NCI-H187 (cell line): ENCODE results near the gene SLC4A8.
"Not testable (repeated sequence)": the region's sequence is repeated elsewhere in the genome, so short reads cannot be mapped to it uniquely, and the experiment has no call there.

Experiments used
- DNase-seq, 2 experiments: peaks; one replicate each; lab custom pipeline; 2025; lab: John Stamatoyannopoulos, UW

The SLC4A8 gene

DNA sequence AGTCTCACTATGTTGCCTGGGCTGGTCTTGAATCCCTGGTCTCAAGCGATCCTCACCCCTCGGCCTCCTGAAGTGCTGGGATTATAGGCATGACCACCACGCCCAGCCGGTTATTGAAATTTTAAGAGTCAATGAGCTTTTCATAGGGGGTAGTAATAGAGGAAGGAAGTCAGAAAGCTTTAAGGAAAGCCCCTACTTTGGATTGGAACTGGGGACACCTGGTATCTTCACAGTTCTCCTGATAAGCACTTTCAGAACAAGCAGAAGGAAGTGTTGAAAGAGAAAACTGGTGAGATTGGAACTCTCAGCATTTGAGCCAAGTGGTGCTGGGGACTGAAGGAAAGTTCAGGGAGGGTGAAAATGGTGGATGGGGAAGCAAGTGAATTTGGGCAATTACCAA, 5.1 kb downstream of the SLC4A8 start:
- DNase-seq = no peak

DNA sequence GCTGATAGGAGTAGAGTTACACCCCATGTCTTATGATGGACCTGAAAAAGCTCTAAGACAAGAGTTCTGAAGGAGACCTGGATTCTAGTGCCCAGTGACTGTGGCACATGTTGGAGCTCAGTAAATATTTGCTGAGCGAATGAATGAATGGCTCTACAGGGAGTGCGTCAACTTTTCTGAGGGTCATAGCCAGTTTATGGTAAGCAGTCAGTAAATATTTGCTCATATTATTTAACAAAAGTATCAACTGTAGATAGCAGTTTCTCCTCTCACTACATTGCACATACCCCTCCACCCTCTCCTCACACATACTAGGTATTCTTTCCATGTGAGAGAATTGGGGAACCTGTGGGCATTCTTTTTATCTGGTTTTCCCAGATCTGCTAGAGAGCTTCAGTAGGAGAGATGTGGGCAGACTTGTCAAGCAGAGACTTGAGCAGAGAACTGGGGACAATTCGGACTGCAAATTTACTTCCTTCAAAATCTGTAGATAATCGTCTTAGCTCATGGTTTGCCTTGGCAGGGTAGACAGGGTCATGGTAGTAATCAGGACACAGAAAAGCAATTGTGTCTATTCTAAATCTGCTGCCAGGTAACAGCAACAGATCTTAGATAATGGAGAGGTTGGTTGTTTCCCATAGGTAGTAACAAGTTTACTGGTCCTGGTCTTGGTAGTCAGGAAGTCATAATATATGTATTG, 5.7 kb downstream of the SLC4A8 start:
- DNase-seq = no peak

DNA sequence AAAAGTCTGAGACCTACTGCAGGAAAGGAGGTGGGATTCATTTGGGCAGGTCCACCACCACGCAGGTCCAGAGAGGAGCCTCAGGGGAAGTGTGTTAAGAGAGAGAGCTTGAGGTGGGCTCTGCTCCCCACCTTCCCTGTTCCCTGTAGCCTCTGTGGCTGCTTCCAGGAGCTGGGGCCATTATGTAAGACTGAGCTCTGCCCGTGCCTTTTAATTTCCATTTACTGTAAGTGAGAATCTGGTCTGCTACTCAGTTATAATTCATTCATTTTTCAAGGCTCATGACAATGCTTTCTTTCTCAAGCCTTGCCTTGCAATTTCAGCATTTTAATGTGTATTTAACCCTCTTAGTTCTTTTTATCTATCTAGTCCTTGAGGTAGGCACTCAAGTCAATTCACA, 8.3 kb downstream of the SLC4A8 start:
- no peak for DNase-seq

DNA sequence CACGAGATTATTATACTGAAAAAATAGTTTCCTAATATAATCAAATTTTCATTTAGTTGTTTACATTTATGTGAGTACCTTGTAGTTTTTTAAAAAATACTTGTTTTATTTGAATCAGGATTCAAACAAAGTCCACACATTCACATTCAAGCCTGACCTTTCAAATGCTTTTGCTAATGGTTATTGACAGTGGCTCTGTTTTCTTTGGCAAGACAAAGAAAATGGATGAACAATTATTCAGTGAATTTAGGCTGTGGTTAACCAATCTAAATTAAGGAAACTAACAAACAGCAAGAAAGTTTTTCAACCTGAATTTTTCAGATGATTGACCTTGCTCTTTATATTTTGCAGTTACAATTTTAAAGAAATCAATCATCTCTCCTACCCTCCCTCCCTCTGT, 9.7 kb downstream of the SLC4A8 start:
- DNase-seq = no peak

DNA sequence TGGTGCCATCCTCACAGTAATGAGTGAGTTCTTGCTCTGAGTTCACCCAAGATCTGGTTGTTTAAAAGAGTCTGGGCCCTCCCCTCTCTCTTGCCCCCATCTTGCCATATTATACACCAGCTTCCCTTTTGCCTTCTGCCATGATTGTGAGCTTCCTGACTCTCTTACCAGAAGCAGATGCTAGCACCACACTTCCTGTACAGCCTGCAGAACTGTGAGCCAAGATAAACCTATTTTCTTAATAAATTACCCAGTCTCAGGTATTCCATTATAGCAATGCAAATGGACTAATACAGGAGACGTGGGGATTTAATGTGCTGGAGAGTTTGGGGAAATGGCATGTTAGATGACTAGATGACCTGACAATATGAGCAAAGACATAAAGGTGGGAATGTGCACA, 12.8 kb downstream of the SLC4A8 start:
- no peak for DNase-seq

DNA sequence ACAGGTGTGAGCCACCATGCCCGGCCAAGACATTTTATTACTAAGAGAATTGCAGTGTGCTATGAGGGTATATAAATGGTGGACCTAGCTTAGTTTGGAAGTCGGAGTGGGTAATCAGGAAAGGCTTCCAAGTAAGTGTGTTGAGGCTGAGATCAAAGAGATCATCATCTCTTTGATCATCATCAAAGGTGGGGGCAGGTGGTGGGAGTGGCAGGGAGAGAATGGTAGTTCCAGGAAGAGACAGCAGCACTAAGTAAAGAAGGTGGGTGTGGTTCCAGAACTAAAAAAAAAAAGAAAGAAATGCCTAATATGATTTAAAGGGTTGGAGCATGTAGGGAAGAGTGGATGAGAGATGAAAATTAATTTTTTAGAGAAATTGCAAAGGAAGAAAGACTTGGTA, 14.7 kb downstream of the SLC4A8 start:
- DNase-seq = no peak

DNA sequence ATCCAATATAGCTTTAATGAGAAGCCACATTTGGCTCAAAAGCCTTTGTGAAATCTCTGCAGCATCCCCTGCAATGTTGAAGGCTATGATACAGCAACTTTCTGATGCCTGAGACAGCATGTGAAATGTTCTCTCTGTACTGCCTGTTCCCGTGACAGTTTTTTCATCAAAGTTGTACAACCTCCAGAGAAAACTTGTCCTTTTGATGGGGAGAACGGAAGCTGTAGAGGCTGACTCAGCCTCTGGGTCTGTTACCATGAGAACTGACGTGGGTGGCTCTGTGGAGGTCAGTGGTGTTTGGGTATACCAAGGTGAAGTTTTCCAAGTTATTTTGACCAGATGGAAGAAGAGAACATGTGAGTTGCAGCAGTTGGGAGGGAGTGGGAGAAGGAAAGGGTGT, 17.0 kb downstream of the SLC4A8 start:
- DNase-seq = no peak

DNA sequence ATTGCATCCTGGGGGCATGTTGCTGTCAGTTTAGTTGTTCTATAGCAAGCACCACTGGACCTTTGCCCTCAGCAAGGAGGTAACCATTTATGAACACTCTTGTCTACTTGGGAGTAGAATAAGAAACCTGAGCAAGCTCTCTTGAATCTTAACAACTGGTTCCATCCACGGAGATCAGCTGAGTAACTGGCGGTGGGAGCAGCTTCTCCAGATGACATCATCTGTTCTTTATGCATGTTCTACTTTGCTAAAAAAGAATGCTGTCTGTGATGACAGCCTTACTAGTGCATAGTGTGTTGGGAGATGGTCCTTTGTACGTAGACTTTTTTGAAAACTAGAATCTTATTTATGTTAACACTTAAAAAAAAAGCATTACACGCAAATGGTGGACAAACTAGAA, 17.7 kb downstream of the SLC4A8 start:
- no peak for DNase-seq

DNA sequence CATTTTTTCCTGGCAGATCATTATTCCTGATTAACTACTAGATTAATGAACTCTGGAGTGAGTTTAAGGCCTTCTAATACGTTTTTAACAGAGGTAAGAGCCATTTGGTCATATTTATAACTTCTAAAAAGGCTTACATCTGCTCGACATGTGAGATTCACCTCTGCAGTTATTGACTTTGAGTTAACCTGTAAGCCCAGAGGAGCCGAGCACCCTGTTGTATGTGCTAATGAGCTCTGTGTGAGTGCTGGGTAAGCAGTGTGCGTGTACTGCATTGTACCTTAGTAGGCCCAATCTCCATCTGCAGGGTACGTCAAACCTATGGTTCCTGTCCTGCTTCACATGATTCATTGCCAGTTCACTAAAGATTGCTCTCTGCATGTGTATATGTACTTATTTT, 18.9 kb downstream of the SLC4A8 start:
- DNase-seq = no peak

DNA sequence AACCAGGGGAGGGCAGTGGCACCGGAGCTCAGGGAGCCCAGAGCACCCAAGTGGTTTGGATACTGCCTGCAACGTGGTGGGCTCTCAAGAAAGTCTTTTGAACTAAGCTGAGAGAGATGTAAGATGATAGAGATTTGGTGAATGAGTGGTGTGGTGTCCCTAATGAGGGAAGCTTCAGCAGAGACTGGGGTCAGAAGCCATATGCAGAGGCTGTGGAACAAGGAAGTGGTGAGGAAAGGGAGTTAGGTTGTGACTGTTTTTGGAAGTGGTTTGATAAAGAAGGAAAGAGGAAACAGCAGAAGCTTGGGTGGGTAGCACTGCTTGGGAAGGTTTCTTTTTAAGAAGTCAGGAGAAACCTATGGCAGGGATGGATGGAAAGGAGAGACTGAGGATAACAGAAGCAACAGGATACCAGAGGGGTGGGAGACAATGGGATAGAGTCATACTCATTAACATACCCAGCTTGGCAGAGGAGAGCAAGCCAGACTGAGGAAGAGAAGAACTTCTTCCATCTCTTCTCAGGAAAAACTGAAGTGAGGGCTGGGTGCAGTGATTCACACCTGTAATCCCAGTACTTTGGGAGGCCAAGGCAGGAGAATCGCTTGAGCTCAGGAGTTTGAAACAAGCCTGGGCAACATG, 24.1 kb downstream of the SLC4A8 start:
- DNase-seq = no peak

DNA sequence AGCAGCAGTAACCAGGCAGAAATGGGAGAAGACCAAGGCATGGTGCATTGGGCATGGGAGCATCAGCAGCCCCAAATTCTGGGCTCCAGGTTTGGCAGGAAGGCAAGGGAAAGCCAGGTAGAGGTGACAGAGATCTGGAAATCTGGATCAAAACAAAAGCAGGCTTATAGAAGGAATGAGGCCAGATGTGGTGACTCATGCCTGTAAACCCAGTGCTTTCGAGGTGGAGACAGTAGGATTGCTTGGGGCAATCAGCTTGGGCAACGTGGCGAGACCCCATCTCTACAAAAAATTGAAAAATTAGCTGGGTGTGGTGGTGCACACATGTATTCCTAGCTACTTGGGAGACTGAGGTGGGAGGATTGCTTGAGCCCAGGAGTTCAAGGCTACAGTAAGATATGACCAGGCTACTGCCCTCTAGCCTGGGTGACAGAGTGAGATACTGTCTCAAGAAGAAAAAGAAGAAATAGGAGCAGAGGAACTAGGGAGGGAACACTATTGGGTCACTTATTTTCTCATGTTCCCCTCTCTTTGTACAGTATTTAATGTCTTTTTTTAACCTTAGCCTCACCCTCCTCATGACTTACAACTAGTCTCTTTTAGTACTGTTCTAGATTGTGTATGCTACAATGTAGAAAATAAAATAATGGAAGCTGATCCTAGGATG, 25.1 kb downstream of the SLC4A8 start:
- no peak for DNase-seq

DNA sequence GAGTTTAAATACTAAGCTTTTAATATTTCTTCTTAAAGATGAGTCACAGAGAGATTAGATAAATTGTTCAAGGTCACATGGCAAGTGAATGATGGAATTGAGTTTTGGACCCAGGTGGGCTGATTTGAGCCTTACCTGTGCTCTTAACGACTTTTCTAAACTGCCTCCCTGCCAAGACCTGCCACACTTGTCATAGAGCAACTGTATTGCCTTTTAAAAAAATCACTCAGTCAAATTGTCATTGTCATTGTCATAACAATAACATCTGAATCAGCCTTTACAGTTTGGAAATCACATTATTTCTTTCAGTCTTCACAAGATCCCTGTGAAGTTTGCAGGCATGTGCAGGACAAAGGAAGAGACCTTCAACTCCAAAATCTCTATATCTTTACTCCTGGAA, 25.7 kb downstream of the SLC4A8 start:
- no peak for DNase-seq

DNA sequence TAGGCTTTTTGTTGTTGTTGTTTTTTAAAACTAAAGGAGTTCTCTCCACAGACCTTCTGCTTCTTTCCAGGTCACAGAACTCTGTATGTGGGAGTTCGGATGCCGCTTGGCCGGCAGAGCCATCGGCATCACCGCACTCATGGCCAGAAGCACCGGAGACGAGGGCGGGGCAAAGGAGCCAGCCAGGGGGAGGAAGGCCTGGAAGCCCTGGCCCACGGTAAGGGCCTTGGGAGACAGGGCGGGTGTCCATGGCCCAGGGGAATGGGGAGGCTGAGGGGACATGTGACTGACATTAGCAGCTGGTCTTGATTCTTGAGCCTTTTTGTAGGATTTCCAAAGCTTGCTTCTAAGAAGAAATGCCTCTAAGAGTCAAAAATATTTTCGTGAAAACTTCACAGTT, 26.2 kb downstream of the SLC4A8 start:
- no peak for DNase-seq

DNA sequence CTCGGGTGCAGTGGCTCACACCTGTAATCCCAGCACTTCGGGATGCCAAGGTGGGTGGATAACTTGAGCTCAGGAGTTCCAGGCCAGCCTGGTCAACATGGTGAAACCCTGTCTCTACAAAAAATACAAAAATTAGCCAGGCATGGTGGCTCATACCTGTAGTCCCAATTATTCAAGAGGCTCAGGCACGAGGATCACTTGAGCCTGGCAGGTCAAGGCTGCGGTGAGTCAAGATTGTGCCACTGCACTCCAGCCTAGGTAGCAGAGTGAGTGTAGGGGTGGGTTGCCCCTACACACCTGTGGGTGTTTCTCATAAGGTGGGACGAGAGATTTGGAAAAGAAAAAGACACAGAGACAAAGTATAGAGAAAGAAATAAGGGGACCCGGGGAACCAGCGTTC, 29.4 kb downstream of the SLC4A8 start:
- not testable (repeated sequence) for DNase-seq

DNA sequence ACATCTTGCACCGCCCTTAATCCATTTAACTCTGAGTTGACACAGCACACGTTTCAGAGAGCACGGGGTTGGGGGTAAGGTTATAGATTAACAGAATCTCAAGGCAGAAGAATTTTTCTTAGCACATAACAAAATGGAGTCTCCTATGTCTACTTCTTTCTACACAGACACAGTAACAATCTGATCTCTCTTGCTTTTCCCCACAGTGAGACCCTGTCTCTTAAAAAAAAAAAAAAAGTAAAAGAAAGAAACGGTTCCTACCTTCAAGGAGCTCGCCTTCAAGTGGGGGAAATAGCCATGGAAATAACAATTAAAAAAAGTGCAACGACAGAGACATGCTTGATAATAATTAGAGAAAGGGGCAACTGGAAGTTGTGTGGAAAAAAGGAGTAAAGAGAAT, 30.4 kb downstream of the SLC4A8 start:
- DNase-seq = not testable (repeated sequence)

DNA sequence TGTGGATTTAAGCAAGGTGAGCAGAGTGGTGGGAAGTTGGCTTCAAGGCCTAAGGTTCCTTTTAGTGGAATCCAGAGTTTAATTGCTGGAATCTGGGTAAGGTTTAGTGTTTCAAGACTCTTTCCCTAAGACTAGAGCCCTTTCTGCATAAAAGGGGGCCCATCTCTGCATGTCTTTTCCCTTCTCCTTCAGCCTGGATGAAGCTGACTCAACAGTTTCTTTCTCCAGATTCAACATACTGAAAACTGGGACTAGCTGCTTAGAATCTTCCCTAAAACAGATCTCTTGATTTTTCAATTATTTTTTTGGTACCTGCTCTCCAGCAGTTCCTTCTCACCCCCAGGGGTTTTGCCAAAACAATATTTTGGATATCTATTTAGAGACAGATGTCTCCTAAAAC, 34.0 kb downstream of the SLC4A8 start:
- DNase-seq = no peak

DNA sequence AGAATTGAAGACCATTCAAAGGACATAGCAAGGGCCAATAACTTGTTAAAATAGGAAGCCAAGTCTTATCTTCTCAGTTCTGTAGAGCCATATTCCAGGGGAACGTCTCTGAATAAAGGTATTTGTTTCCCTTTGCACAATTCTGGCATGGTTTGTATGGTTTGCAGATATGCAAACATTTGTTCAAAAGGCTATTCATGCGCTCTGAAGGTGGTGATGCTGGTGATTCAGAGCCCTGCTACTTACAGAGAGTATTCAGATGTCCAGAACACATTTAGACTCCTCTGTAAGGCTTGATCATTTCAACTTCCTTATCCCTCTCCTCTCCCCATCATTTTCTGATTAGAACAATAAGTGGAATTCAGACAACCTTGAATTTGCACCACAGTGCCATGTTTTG, 35.9 kb downstream of the SLC4A8 start:
- DNase-seq = no peak

DNA sequence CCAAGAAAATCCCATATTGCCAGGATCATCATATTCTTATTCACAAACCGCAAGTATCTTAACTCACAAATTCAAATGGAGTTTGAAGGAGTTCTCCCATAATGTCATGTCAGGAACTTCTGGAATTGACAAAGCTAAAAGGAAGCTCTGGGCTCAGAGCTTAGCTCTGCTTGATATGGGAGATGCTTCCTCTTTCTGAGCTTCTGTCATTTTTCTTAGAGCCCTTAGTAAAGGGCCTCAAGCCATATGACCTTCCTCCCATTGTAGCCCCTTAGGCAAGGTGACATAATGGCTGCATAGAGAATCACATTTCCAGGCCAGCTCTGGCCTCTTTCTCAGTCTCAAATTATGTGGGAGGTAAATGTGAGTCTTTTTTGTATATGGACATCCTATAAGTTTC, 40.9 kb downstream of the SLC4A8 start:
- no peak for DNase-seq

DNA sequence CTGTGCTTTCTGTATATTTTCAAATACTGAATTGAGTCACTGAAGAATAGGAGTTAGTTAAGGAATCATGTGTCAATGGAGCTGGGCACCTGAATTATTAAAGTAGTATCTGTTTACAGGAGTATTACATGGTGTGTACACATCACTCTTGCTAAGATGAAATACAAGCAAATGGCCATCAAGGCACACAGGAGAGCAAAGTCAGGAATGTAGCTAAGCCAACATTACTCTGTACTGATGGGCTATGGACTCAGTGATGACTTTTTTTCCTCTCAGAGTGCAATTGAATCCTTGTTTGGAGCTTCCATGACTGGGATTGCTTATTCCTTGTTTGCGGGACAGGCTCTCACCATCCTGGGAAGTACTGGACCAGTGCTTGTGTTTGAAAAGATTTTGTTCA, 45.5 kb downstream of the SLC4A8 start:
- DNase-seq = no peak

DNA sequence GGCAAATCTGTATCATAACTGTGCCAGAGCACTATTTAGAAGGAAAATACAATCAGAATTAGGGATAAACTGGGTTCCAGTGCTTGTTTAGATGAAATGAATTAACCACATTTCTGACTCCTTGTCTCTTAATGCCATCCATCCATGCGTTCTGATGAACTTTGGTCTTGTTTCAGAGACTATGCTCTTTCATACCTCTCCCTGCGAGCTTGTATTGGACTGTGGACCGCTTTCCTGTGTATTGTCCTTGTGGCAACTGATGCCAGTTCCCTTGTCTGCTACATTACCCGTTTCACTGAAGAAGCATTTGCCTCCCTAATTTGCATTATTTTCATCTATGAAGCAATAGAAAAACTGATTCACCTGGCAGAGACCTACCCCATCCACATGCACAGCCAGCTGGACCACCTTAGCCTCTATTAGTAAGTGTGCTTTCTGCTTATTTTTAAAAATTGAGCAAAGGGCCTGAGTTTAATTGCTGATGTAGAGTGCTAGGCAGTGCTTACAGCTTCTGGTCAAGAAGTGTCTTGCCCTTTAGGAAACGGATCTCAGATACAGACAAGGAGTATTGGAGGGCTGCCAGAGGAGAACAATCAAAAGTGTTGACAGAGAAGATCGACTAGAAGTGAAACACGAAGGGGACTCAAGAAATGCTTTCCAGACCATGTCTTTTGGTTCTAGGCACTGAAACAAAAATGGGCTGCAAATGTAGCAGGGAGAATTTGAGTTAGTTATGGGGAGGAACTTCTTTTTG, 46.7 kb downstream of the SLC4A8 start:
- no peak for DNase-seq

DNA sequence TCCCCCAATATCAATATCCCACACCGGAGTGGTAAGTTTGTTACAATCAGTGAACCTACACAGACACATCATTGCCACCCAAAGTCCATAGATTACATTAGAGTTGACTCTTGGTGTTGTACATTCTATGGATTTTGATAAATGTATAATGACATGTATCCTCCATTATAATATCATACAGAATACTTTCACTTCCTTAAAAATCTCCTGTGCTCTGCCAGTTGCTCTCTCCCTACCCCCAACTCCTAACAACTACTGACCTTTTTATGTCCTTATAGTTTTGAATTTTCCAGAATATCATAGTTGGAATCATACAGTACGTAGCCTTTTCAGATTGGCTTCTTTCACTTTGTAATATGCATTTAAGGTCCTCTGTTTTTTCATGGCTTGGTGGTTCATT, 48.4 kb downstream of the SLC4A8 start:
- DNase-seq = no peak

DNA sequence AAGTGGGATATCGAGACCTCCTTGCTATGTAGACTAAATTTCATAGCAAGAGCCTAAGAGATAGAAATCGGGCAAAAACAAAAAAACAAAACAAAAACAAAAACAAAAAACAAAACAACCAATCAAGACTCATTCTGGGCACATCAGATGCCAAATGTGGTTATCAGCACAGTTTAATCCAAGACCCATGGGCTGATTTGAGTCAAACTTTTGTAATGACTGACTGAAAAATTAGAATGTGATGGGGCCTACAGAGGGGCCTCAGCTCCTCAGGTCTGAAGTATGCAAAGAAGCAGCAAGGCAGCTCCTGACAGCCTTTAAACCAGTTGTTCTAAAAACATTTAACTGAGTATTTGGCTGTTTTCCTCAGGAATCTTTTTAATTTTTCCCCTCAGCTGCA, 49.3 kb downstream of the SLC4A8 start:
- no peak for DNase-seq

DNA sequence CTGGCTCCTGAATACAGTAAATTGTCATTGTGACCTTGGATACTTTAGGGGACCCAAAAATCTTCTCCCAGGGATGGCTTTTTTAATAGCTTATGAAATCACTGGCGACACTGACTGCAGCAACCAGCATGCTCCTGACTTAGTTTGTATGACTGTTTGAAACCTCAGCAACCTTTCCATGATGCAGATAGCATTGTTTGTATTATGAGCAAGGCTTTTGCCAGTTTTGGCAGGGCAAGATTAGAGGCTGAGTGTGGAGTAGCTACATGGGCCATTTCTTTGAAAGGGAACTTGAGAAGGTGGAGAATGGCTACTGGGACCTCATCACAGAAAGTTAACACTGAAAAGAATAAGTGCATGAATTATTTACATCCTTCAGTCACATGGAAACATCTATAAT, 50.9 kb downstream of the SLC4A8 start:
- DNase-seq = no peak
